Keratinocyte (primary cell): ENCODE results near the gene SOWAHC.

Source experiments
- CTCF ChIP-seq, 3 experiments: IDR thresholded peaks in 1 of 3; conservative IDR thresholded peaks in 1 of 3; optimal IDR thresholded peaks in 1 of 3; 2 replicates in 2 of 3; 3 replicates in 1 of 3; pipeline versions ENCODE3 to v1.5.1; 2011; ENCODE audit warnings: low read length in 3 of 3, mild to moderate bottlenecking in 3 of 3, moderate library complexity in 2 of 3, control low read depth in 1 of 3, inconsistent platforms in 1 of 3; ENCODE audit not compliant: insufficient read depth in 2 of 3; ENCODE audit errors: extremely low read depth in 1 of 3
- EZH2 ChIP-seq: IDR thresholded peaks from one replicate; pipeline ENCODE4 v1.6.1; 2012; ENCODE audit warnings: inconsistent platforms, mild to moderate bottlenecking, low read length, moderate library complexity

DNA sequence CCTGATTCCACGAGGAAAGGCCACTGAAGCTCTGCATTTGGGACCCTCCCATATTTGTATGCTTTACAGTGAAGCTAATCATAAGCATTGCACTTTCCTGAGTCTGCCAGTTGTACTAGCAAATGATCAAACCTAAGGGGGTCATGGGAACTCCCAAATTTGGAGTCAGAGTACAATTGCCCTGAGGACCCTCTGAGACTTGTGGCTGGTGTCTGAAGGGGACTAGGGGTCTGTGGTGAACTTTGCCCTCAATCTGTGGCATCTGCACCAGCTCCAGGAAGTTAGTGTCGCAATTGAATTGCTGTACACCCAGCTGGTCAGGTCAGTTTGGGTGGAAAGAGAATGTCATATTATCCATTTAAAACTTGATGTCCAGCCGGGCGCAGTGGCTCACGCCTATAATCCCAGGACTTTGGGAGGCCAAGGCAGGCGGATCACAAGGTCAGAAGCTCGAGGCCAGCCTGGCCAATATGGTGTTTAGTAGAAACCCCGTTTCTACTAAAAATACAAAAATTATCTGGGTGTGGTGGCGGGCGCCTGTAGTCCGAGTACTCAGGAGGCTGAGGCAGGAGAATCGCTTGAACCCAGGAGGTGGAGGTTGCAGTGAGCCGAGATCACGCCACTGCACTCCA is 18.1 kb downstream of the SOWAHC start:
- TF ChIP-seq CTCF (optimal IDR thresholded peaks at IDR 0.05 in 1 of 3, IDR thresholded peaks at IDR 0.05 in 1 of 3, conservative IDR thresholded peaks at IDR 0.05 in 1 of 3; ENCODE audit: extremely low read depth in 1 of 3, insufficient read depth in 2 of 3, low read length in 3 of 3) = no peak
- no peak for TF ChIP-seq EZH2
